A549 (cell line): Measurements from ENCODE around the gene CA10.

Experiments used
- NFE2L2 ChIP-seq: fragments of 150-350 bp; conservative IDR thresholded peaks from 2 replicates; pipeline ENCODE4 v1.6.1; 2014; ENCODE audit warnings: low read length
- POLR2A ChIP-seq: IDR thresholded peaks from 2 replicates; pipeline ENCODE4 v1.6.1; 2012; ENCODE audit warnings: mild to moderate bottlenecking, low read length
- SREBF2 ChIP-seq: fragments of 450-650 bp; IDR thresholded peaks from 2 replicates; pipeline ENCODE4 v1.6.1; 2014; ENCODE audit warnings: mild to moderate bottlenecking, moderate library complexity
- TF ChIP-seq, protein P1 (sequence below): fragments of >200 bp; sonication (Bioruptor Twin); formaldehyde crosslinking; IDR thresholded peaks from 3 replicates; pipeline ENCODE4 v1.5.1; 2016
- TF ChIP-seq, protein P2 (sequence below): IDR thresholded peaks from 2 replicates; pipeline ENCODE4 v1.6.1; 2012; ENCODE audit warnings: low read depth, borderline replicate concordance
- TF ChIP-seq, protein P3 (sequence below): fragments of 200-600 bp; sonication (generic); IDR thresholded peaks from 2 replicates; pipeline ENCODE4 v1.6.1; 2016; ENCODE audit warnings: antibody characterized with exemption, mild to moderate bottlenecking, moderate library complexity

DNA sequence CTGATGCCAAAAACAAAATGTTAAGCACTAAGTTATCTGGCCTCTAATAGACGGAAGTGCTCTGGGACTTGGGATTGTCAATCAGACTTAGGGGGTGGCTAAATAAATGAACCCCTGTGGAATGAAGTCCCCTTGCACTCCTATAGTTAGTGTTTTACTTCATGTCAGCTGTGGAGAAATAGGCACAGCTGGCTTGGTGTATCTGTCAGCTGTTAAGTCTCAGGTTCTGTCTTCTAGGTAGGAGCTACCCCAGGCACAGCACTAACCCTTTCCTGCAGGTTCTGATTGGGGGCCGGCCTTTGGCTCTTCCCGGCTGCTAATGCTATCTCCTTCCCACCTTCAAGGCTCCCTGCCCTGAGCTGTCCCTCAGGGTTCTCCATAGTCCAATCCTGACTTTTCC is 487.6 kb downstream of the CA10 start:
- TF ChIP-seq, protein P1, sequence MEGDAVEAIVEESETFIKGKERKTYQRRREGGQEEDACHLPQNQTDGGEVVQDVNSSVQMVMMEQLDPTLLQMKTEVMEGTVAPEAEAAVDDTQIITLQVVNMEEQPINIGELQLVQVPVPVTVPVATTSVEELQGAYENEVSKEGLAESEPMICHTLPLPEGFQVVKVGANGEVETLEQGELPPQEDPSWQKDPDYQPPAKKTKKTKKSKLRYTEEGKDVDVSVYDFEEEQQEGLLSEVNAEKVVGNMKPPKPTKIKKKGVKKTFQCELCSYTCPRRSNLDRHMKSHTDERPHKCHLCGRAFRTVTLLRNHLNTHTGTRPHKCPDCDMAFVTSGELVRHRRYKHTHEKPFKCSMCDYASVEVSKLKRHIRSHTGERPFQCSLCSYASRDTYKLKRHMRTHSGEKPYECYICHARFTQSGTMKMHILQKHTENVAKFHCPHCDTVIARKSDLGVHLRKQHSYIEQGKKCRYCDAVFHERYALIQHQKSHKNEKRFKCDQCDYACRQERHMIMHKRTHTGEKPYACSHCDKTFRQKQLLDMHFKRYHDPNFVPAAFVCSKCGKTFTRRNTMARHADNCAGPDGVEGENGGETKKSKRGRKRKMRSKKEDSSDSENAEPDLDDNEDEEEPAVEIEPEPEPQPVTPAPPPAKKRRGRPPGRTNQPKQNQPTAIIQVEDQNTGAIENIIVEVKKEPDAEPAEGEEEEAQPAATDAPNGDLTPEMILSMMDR = no peak
- TF ChIP-seq POLR2A (no peak), NFE2L2 (no peak), SREBF2 (no peak)
- TF ChIP-seq, protein P2, sequence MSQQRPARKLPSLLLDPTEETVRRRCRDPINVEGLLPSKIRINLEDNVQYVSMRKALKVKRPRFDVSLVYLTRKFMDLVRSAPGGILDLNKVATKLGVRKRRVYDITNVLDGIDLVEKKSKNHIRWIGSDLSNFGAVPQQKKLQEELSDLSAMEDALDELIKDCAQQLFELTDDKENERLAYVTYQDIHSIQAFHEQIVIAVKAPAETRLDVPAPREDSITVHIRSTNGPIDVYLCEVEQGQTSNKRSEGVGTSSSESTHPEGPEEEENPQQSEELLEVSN = no peak
- TF ChIP-seq, protein P3, sequence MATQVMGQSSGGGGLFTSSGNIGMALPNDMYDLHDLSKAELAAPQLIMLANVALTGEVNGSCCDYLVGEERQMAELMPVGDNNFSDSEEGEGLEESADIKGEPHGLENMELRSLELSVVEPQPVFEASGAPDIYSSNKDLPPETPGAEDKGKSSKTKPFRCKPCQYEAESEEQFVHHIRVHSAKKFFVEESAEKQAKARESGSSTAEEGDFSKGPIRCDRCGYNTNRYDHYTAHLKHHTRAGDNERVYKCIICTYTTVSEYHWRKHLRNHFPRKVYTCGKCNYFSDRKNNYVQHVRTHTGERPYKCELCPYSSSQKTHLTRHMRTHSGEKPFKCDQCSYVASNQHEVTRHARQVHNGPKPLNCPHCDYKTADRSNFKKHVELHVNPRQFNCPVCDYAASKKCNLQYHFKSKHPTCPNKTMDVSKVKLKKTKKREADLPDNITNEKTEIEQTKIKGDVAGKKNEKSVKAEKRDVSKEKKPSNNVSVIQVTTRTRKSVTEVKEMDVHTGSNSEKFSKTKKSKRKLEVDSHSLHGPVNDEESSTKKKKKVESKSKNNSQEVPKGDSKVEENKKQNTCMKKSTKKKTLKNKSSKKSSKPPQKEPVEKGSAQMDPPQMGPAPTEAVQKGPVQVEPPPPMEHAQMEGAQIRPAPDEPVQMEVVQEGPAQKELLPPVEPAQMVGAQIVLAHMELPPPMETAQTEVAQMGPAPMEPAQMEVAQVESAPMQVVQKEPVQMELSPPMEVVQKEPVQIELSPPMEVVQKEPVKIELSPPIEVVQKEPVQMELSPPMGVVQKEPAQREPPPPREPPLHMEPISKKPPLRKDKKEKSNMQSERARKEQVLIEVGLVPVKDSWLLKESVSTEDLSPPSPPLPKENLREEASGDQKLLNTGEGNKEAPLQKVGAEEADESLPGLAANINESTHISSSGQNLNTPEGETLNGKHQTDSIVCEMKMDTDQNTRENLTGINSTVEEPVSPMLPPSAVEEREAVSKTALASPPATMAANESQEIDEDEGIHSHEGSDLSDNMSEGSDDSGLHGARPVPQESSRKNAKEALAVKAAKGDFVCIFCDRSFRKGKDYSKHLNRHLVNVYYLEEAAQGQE = no peak
